Calu3 (cell line): ENCODE results near the gene MAP3K8. TPM values are rescaled to one million over a fixed set of nuclear protein-coding genes. Genes with fewer than 3 reads are reported as not detected.

Experiments used
- BruUV-seq: library from RNA; stranded (reverse); fragments of 400-500 nt; replicated peaks from 2 replicates; lab custom pipeline; 2021; lab: Mats Ljungman, UMichigan
- CTCF ChIA-PET: fragments of 300-600 bp; sonication (Branson Sonifier 250); formaldehyde crosslinking; loops from one replicate; lab custom pipeline; 2022; ENCODE audit warnings: antibody characterized with exemption; lab: Charles Lee
- DNase-seq: peaks from one replicate; pipeline ENCODE4 v3.0.0; 2022
- H3K27ac Mint-ChIP-seq: one replicate; pipeline ENCODE4 v1.8.0; 2022; ENCODE audit warnings: mixed read lengths; ENCODE audit not compliant: unreplicated experiment
- H3K27me3 Mint-ChIP-seq: one replicate; pipeline ENCODE4 v1.8.0; 2022; ENCODE audit warnings: mixed read lengths; ENCODE audit not compliant: unreplicated experiment
- H3K36me3 Mint-ChIP-seq: one replicate; pipeline ENCODE4 v1.8.0; 2022; ENCODE audit warnings: mild to moderate bottlenecking, moderate library complexity, mixed read lengths; ENCODE audit not compliant: insufficient read depth, unreplicated experiment
- H3K4me1 Mint-ChIP-seq: one replicate; pipeline ENCODE4 v1.8.0; 2022; ENCODE audit warnings: mild to moderate bottlenecking, low read depth, mixed read lengths; ENCODE audit not compliant: unreplicated experiment
- H3K4me3 Mint-ChIP-seq: one replicate; pipeline ENCODE4 v1.8.0; 2022; ENCODE audit warnings: mild to moderate bottlenecking, low read depth, moderate library complexity, mixed read lengths; ENCODE audit not compliant: unreplicated experiment
- H3K9me3 Mint-ChIP-seq: one replicate; pipeline ENCODE4 v1.8.0; 2022; ENCODE audit warnings: low read depth, mixed read lengths; ENCODE audit not compliant: unreplicated experiment
- CTCF ChIP-seq: fragments of 200-600 bp; IDR thresholded peaks from one replicate; pipeline ENCODE4 v1.8.0; 2022; ENCODE audit warnings: antibody characterized with exemption; ENCODE audit not compliant: unreplicated experiment
- intact Hi-C: fragments of 100-400 bp; cut with micrococcal nuclease; formaldehyde crosslinking; loops from one replicate; pipeline ENCODE4 v1.10.0; 2022; ENCODE audit not compliant: unreplicated experiment
- total RNA-seq: library from RNA; stranded (reverse); gene quantifications from 2 replicates; pipeline ENCODE4 v1.2.3, GENCODE V29; 2022

MAP3K8 gene
- total RNA-seq, 1 experiment from 2014 or later, result 20.6 TPM

GRCh38 chr10:30460121-30460520, 26.1 kb downstream of the MAP3K8 start:
- CTCF ChIA-PET, result no interaction called here
- no peak for TF ChIP-seq CTCF
- intact Hi-C loops, result no loop called here
- Mint-ChIP-seq H3K9me3 (no peaks in the 10 kb centered on the region), H3K27ac (no peak overlapping the region), H3K27me3 (no peaks in the 10 kb centered on the region), H3K4me3 (no peak overlapping the region), H3K4me1 (no peaks in the 10 kb centered on the region), H3K36me3 (peaks cover 11% of the 10 kb centered on the region)
- BruUV-seq, result no TSS peak
- no peak for DNase-seq

- no peaks in the 10 kb centered on the region for H3K4me1 Mint-ChIP-seq
- no peak overlapping the region for H3K4me3 Mint-ChIP-seq
- intact Hi-C loops, result no loop called here
- no peaks in the 10 kb centered on the region for H3K27me3 Mint-ChIP-seq
- CTCF ChIA-PET, result no interaction called here
- peaks cover 11% of the 10 kb centered on the region for H3K36me3 Mint-ChIP-seq
- DNase-seq, result no peak
- no peak overlapping the region for H3K27ac Mint-ChIP-seq
- no peaks in the 10 kb centered on the region for H3K9me3 Mint-ChIP-seq
- no TSS peak for BruUV-seq
- no peak for TF ChIP-seq CTCF
Measured at GRCh38 chr10:30462513-30462912, 28.5 kb downstream of the MAP3K8 start.

GRCh38 chr10:30463944-30464451, 30.0 kb downstream of the MAP3K8 start:
- intact Hi-C loops, result no loop called here
- Mint-ChIP-seq H3K27ac (no peak overlapping the region), H3K4me1 (no peaks in the 10 kb centered on the region), H3K4me3 (no peak overlapping the region), H3K9me3 (no peaks in the 10 kb centered on the region), H3K36me3 (peaks cover 11% of the 10 kb centered on the region), H3K27me3 (no peaks in the 10 kb centered on the region)
- BruUV-seq, result no TSS peak
- CTCF ChIA-PET, result no interaction called here
- DNase-seq, result no peak
- no peak for TF ChIP-seq CTCF

- no peak for TF ChIP-seq CTCF
- Mint-ChIP-seq H3K4me1 (no peaks in the 10 kb centered on the region), H3K36me3 (peaks cover 11% of the 10 kb centered on the region), H3K27me3 (no peaks in the 10 kb centered on the region), H3K9me3 (no peaks in the 10 kb centered on the region), H3K27ac (no peak overlapping the region), H3K4me3 (no peak overlapping the region)
- no TSS peak for BruUV-seq
- DNase-seq, result no peak
- intact Hi-C loops, result no loop called here
- CTCF ChIA-PET, result no interaction called here
Measured at GRCh38 chr10:30464675-30465074, 30.7 kb downstream of the MAP3K8 start.
